ENCODE measurements around the gene TMEM164. TPM values are rescaled to one million over a fixed set of nuclear protein-coding genes. Genes with fewer than 3 reads are reported as not detected.

Gene TMEM164
- polyA plus RNA-seq, 1 donor (not counting 4 experiments of a cell fraction or from before 2014, with no cell fraction given), result 15.3 TPM

- no peaks in the 10 kb centered on the region for H3K27me3 ChIP-seq (ENCODE audit: control insufficient read depth, extremely low read depth, insufficient read depth, low read length)
- peak overlapping the region; percentile 18 for H3K9ac ChIP-seq (ENCODE audit: control insufficient read depth, extremely low read depth, insufficient read depth, low read length)
- peak overlapping the region; percentile 4 for H3K4me2 ChIP-seq (ENCODE audit: control insufficient read depth, extremely low read depth, insufficient read depth, low read depth, low read length)
- H3K9me1 ChIP-seq (ENCODE audit: control insufficient read depth, extremely low read depth, insufficient read depth, low read length), result no peaks in the 10 kb centered on the region
- no peak overlapping the region for H3K4me3 ChIP-seq (ENCODE audit: control insufficient read depth in 2 of 3, extremely low read depth in 1 of 3, insufficient read depth in 2 of 3, low read depth in 1 of 3, low read length in 3 of 3)
- H2AFZ ChIP-seq (ENCODE audit: control insufficient read depth, low read length), result no peak overlapping the region
- H3K79me2 ChIP-seq (ENCODE audit: control insufficient read depth, insufficient read depth, low read length), result no peaks in the 10 kb centered on the region
- no peaks in the 10 kb centered on the region for H3K9me3 ChIP-seq (ENCODE audit: control insufficient read depth, low read depth, low read length)
- dilution Hi-C loops (cut with MboI; ENCODE audit: extremely low pct_ligation_motif_present, low sequenced_read_pairs), result no loop called here
- no peak for DNase-seq (ENCODE audit: low read depth, low spot score)
- peak overlapping the region; percentile 34 for H3K27ac ChIP-seq (ENCODE audit: control insufficient read depth, insufficient read depth, low read length)
- no peaks in the 10 kb centered on the region for H4K20me1 ChIP-seq (ENCODE audit: control insufficient read depth, extremely low read depth, insufficient read depth, low read length)
- no peak for FAIRE-seq
- H3K36me3 ChIP-seq (ENCODE audit: control insufficient read depth in 2 of 2, extremely low read depth in 1 of 2, insufficient read depth in 2 of 2, low read length in 2 of 2), result no peaks in the 10 kb centered on the region
- no peak for TF ChIP-seq CTCF (optimal IDR thresholded peaks at IDR 0.05 in 1 of 3, IDR thresholded peaks at IDR 0.05 in 1 of 3, conservative IDR thresholded peaks at IDR 0.05 in 1 of 3; ENCODE audit: extremely low read depth in 1 of 3, insufficient read depth in 2 of 3, low read length in 3 of 3)
- peaks cover 23% of the 10 kb centered on the region for H3K4me1 ChIP-seq (ENCODE audit: control insufficient read depth, extremely low read depth, insufficient read depth, low read length)
Observed at GRCh38 chrX:110181459-110182137, 178.7 kb downstream of the TMEM164 start.

GRCh38 chrX:110182362-110182761 is 179.4 kb downstream of the TMEM164 start:
- no peak for TF ChIP-seq EZH2 (IDR thresholded peaks at IDR 0.05; ENCODE audit: low read length)
- TF ChIP-seq CTCF (optimal IDR thresholded peaks at IDR 0.05 in 1 of 3, IDR thresholded peaks at IDR 0.05 in 1 of 3, conservative IDR thresholded peaks at IDR 0.05 in 1 of 3; ENCODE audit: extremely low read depth in 1 of 3, insufficient read depth in 2 of 3, low read length in 3 of 3), result no peak
- Histone ChIP-seq H3K9ac (ENCODE audit: control insufficient read depth, extremely low read depth, insufficient read depth, low read length) (no peak overlapping the region), H3K9me1 (ENCODE audit: control insufficient read depth, extremely low read depth, insufficient read depth, low read length) (no peaks in the 10 kb centered on the region), H3K4me1 (ENCODE audit: control insufficient read depth, extremely low read depth, insufficient read depth, low read length) (peaks cover 23% of the 10 kb centered on the region), H3K27ac (ENCODE audit: control insufficient read depth, insufficient read depth, low read length) (peak overlapping the region; percentile 24), H4K20me1 (ENCODE audit: control insufficient read depth, extremely low read depth, insufficient read depth, low read length) (no peaks in the 10 kb centered on the region), H3K4me2 (ENCODE audit: control insufficient read depth, extremely low read depth, insufficient read depth, low read depth, low read length) (no peak overlapping the region), H3K4me3 (ENCODE audit: control insufficient read depth in 2 of 3, extremely low read depth in 1 of 3, insufficient read depth in 2 of 3, low read depth in 1 of 3, low read length in 3 of 3) (no peak overlapping the region), H3K9me3 (ENCODE audit: control insufficient read depth, low read depth, low read length) (no peaks in the 10 kb centered on the region), H3K79me2 (ENCODE audit: control insufficient read depth, insufficient read depth, low read length) (no peaks in the 10 kb centered on the region), H3K36me3 (ENCODE audit: control insufficient read depth in 2 of 2, extremely low read depth in 1 of 2, insufficient read depth in 2 of 2, low read length in 2 of 2) (no peaks in the 10 kb centered on the region), H2AFZ (ENCODE audit: control insufficient read depth, low read length) (no peak overlapping the region), H3K27me3 (ENCODE audit: control insufficient read depth, extremely low read depth, insufficient read depth, low read length) (no peaks in the 10 kb centered on the region)
- DNase-seq (ENCODE audit: low read depth, low spot score) (no peak), FAIRE-seq (no peak)
- dilution Hi-C loops (cut with MboI; ENCODE audit: extremely low pct_ligation_motif_present, low sequenced_read_pairs), result no loop called here
